SHP77 (cell line): ENCODE data around the gene HOXD3.

Experiments used
- DNase-seq, 2 experiments: peaks; one replicate each; lab custom pipeline; 2025; lab: John Stamatoyannopoulos, UW

Gene HOXD3

DNA sequence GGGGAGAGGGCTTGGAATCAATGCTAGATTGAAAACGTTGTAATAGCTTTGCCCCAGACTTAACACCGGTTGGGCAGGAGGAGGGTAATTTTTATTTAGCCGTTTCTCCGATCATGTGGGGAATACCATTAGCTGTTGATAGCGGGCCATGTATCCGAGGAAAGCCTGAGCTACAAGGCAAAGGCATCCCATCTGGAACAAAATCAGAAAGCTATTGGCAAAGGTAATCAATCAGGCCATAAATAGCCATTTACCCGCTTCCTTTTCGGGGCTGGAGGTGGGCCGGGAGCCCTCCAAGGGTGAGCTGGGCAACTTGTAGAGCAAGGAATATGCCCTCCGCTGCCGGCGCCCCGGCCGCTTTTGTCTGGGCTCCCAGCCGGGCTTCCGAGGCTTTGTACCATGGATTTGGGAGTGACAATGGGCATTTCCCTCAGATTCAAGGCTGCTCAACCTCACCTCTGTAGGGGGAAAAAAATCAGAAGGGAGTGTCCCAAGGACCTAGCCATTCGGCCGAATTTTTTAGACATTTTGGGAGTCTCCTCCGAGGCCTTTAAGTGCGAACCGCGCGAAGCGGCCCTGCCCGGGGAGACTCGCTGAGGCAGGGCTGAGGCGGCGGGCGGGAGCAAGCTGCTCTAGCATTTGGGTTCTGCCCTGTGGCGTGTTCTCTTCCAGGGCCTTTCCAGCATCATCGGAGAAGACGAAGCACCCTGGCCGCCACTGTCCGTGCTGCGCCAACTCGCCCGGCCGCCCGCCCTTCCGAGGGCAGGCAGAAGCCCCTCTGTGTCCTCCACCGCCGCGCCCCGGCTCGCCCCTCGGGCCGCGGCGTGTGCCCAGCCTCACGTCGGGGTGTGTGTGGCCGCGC, 35.7 kb upstream of the HOXD3 start:
- DNase-seq: no peak

DNA sequence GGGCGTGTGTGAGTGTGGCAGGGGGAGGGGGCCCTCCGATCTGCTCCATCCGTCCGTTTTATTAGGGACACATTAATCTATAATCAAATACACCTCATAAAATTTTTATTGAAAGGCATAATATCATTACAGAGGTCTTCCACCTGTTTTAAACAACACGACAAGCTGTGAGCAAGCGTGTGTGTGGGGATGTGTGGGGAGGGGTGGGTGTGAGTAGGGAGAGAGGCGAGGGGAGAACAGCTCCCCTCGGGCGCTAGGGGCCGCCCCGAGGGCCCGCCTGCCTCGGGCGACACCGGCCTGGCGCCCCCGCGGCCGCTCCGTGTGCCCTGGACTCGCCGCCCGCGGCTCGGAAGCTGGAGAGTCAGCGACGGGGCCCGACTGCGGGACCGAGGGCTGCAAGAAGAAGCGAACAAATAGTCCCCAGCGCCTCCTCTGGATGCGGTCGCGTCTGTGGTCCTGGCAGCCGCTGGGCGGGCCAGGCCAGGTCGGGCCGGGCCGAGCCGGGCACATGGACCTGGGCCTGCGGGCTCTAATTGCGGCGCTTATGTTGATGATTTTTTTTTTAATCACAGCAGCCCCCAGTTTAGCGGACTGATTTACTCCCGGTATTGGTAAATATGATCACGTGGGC, 34.9 kb upstream of the HOXD3 start:
- peak; percentile 37 to 46 for DNase-seq

DNA sequence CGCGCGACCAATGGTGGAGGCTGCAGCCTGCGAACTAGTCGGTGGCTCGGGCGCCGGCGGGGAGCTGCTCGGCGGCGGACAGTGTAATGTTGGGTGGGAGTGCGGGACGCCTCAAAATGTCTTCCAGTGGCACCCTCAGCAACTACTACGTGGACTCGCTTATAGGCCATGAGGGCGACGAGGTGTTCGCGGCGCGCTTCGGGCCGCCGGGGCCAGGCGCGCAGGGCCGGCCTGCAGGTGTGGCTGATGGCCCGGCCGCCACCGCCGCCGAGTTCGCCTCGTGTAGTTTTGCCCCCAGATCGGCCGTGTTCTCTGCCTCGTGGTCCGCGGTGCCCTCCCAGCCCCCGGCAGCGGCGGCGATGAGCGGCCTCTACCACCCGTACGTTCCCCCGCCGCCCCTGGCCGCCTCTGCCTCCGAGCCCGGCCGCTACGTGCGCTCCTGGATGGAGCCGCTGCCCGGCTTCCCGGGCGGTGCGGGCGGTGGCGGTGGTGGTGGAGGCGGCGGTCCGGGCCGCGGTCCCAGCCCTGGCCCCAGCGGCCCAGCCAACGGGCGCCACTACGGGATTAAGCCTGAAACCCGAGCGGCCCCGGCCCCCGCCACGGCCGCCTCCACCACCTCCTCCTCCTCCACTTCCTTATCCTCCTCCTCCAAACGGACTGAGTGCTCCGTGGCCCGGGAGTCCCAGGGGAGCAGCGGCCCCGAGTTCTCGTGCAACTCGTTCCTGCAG, 34.3 kb upstream of the HOXD3 start, which contains the start of gene HOXD9:
HOXD9 (plus strand) TSS at position 37 of the 728 bp plus-strand sequence; CDS start at position 87, 50 bp downstream.
- DNase-seq: no peak

DNA sequence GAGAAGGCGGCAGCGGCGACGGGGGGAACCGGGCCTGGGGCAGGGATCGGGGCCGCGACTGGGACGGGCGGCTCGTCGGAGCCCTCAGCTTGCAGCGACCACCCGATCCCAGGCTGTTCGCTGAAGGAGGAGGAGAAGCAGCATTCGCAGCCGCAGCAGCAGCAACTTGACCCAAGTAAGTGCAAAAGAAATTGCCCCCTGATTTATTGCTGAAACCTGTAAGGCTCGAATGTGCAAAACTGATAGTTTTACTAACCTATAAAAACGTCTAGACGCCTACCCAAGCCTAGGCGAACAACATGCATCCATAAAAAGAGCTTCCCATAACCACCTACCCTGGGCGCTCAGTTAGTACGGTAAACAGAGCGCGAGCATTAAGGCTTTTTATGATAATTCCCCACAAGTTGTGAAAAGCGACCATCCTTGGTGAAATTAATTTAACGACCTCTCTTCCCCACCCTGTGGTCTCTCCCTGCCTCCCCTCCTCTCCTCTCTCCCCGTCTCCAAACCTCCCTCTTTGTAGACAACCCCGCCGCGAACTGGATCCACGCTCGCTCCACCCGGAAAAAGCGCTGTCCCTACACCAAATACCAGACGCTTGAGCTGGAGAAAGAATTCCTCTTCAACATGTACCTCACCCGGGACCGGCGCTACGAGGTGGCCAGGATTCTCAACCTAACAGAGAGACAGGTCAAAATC, 33.5 kb upstream of the HOXD3 start:
- no peak for DNase-seq

DNA sequence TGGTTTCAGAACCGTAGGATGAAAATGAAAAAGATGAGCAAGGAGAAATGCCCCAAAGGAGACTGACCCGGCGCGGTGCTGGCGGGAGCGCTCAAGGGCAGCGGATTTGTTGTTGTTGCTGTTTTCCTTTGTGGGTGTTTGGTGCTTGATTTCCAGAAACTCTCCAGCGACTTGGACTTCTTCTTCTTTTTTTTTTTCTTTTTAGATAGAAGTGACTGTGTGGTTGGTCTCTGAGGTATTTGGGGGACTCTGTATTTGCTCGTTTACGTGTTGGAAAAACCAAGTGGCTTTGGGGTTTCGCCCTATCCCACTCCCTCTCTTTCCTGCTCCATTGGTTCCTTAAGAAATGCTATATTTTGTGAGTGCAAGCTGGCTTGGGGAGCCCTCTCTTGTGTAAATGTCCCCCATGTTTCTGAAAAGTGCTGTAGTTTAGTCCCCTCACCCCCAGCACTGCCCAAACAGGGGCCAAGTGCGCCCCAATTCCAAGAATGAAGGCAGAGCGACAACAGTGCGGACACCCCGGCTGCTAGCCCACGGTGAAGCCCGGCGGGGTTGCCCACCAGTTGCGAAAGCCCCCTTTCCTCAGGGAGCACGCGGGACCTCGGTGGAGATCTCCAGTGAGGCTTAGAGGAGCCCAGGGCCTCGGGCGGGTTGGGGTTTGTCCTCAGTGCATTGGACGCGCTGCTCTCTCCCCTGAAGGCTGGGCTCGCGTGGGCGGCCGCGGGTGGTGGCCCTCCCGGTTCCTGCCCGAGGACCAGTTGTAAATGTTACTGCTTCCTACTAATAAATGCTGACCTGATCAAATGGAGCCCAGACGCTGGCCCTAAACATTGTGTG, 32.8 kb upstream of the HOXD3 start:
- DNase-seq: no peak

DNA sequence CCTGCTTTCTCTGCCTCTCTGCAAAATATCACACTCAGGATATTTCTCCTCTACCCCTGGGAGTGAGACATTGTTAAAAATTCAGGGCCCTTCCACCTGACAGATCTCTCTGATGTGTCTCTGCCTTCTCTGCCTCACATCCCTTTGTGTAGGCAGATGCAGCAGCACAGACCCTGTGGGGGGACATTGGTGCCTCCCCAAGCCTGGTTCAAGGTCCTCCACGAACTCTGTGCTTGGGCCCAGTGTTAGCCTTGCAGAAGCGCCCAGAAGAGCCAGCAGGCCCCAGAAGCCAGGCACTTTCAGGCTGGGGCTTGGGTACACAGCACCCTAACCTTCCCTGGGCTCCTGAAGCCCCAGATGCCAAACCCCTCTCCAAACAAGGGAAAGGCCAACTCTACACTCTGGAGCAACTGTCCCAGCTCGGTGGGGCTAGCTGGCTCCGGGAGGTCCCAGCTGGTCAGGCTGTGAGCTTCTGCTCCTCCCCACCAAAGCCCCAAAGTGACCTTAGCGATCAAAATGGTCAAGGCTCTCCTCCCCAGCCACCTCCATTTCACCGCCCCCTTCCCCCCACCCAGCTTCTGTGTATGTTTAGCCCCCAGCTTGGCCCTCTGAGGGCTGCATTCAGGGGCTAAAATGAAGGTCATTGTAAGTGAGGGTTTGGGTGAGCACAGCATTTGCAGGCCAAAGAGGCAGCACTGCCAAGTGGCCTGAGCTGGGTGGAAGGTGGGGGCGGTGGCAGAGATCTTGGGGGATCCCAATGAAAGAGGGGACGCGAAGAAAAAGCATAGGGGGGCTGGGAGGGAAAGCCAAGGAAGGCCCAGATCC, 31.9 kb upstream of the HOXD3 start:
- no peak for DNase-seq

DNA sequence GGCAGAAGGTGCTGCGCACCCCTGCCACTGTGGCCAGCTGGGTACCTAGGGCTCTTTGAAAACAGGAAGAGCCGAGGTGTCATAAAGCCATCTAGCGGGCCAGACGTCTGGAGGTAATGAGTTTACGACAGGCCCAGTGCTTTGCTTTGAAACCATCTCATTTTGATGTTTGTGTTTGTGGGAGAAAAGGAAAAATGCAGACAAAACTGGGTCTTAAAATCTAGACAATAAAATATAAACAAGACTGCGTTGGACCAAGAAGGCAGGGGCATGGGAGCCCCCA, 31.4 kb upstream of the HOXD3 start:
- DNase-seq: peak in 1 of 2 experiments; percentile 47

DNA sequence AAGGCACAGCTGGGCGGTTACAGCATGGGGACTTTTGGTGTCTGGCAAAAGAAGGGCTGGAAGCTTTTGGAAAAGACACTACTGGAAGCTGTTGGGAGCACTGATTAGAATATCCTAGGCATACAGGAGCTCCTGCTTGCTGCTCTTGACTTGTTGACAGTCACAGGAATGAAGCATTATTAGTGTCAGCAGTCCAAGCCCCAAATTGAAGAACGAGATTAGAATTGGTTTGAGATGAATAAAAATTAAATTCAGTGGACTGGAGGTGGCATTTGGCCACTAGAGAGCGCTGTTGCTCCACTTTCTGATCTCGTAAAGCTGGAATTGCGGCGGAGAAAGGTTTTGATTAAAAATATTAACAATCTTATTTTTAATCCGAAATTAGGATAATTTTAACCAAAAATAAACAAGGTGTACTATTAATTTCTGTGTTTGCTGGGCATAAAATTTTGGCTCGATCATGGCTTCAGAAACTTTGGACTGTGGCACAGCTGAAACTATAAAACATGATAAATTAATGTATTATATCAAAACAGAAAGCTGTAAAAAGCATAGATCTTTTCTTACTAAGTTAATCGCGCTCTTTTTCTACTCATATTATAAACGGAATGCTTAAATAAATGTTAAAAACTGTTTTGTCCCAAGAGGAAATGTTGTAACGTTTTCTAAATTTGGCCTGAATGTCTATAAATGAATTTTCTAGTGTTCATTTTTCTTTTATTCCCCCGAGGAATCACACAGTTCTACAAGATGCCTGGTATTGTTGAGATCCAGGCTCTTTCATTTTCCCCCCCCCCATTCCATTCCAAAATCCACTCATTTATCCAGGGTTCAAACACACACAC, 30.0 kb upstream of the HOXD3 start:
- DNase-seq: peak in 1 of 2 experiments; percentile 37

DNA sequence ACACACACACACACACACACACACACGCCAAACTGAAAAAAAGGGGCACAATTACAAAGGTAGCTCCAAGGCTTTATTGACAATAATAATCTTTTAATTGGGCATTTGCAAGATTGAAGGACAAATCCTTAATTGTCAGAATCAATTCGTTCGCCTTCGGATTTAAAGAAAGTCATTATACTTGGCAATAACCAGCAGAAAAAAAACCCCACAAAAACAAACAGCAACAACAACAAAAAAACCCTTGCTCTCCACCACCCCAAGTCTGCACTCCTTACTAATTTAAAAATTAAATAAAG, 29.4 kb upstream of the HOXD3 start:
- no peak for DNase-seq

DNA sequence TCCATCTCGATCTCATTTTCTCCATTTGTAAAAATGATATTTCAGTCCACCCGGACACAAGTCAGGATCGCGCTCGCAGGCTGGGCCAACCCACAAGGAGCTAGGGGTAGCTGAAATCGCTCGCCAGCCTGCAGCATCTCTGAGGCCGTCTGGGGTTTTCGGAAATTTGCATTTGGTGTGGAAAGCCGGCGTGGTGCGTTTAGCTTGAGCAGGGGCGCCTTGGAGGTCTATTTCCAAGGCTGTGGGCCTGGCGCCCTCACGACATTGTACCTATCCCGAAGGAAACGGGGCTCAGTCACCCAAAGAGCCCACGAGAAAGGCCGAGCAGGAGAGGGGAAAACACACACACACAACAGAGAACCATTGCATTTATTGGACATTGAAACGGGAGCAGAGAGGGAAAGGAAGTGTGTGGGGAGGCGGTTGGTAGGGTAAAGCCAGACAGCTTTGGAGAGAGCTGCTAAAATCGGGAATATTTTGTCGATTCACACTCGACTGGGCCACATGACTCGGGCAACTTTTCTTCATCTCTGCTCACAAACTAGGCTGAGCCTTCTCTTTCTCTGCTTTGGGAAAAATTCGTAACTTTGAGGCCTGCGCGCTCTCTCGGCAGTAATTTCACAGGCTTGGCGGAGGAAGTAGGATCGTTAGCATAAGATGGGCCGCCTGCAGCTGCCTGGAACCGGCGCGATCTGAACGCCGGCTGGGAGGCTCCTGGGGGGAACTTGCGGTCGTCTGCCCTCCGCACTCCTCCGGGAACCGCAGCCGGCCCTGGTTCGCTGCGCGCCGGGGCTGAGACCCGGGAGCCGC, 28.7 kb upstream of the HOXD3 start:
- DNase-seq: peak in 1 of 2 experiments; percentile 36

DNA sequence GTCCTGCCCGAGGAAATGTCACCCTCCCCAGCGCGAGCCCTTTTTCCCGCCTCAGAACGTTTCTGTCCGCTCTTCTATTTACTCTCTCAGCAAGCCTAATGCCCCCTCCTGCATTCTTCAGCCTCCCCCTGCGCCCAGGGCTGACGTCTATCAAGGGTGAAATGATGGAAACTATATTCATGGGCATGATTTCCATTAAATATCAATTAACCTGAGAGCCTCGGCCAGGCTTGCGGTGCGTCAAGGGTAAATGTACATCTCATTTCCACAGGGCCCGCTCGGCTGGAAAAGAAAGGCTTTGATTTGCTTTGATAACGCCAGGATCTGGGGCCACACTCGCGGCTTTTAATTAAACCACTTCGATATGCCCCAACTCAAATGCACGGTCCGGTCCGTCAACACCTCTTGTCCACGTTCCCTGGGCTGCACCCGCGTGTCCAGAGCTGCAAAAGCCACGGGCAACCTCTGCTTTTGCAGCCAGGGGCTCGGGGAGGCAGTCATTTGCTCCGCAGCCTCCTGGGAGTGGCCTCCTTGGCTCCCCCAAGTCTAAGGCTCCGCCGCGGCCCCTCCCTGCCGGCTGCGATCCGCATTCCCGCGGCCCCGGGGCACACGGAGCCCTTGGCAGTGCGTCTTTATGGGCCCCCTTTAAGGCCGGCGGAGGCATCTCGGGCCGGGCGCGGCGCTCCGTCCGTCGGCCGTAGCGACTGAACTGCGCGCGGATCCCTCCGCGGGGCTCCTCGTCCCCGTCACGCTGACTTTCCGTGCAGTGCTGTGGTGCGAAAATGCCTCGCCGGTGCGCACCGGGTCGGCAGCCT, 27.9 kb upstream of the HOXD3 start, which contains the start of gene HOXD8:
HOXD8 (plus strand) TSS at position 724 of the 815 bp plus-strand sequence. CDS start 662 bp downstream, outside the sequence.
- DNase-seq: peak; percentile 50 to 61

DNA sequence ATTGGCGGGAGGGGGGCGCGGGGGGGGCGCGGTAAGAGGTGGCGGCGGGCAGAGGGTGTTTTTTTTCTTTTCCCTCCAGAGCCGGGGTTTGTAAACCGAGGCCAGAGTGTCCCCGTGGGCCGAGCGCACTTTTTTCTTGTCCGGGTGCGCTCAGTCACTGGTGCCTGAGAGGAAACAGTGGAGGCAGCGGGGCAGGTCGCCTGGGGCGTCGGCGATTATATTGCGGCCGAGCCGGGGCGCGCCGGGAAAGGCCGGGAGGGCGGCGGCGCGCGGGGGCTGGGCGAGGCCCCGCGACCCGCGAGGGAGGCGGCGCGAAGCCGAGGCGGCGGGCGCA, 27.3 kb upstream of the HOXD3 start:
- no peak for DNase-seq

DNA sequence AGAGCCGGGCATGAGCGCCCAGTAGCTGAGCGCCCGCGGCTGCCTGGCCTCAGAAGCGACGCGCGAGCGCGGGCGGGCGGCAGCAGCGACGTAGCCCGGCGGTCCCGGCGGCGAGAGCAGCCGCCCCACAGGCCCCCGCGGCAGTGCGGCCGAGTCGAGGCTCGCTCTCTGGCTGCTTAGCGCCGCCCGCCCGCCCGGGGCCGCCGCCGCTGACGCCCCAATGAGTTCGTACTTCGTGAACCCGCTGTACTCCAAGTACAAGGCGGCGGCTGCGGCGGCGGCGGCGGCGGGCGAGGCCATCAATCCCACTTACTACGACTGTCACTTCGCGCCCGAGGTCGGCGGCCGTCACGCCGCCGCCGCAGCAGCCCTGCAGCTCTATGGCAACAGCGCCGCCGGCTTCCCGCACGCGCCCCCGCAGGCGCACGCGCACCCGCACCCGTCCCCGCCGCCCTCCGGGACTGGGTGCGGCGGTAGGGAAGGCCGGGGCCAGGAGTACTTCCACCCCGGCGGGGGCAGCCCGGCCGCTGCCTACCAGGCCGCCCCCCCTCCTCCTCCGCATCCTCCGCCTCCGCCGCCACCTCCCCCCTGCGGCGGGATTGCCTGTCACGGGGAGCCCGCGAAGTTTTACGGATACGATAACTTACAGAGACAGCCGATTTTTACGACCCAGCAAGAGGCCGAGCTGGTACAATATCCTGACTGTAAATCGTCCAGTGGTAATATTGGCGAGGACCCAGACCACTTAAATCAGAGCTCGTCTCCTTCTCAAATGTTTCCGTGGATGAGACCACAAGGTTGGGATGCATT, 26.8 kb upstream of the HOXD3 start:
- no peak for DNase-seq

DNA sequence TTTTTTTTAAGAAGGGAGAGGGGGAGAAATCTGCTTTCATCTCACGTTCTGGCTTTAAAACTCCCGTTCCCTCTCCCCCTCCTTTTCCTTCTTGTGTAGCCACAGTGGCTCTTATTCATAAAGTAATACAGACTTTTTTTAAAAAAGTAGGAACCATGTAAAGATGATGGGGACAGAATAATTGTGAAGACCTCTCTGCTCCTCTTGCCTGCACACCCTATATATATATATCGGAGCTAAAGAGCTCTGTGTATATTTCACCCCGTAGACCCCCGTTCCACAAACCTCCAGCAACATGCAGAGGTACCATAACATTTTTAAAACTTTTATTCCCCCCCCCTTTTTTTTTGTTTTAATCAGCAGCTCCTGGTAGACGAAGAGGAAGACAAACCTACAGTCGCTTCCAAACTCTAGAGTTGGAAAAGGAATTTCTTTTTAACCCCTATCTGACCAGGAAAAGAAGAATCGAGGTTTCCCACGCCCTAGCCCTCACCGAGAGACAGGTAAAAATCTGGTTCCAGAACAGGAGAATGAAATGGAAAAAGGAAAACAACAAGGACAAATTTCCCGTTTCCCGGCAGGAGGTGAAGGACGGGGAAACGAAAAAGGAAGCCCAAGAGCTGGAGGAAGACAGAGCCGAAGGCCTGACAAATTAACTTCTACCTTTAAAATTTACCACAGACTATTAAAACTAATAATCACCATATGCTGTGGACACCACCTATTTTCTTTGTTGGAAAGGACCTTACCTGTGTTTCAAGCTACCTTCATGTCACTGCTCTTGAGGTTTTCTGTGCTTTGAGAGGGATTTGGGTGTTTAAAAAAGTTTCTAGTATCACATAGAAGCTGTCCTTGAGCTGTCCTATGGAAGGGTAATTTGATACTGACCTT, 25.9 kb upstream of the HOXD3 start:
- no peak for DNase-seq

DNA sequence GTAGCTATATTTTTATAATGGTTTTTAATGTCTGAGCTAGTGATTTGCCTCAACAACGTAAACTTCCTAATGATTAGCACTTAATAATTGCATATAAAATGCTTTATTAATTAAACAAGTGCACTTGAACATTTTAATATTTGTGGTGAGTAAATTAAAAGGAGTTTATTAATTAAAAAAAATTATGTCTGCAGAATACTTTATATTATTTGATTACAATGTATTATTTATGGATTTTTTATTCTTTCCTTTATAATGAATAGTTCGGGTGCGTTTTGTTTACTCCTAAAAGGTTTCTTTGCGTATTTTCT, 25.3 kb upstream of the HOXD3 start:
- DNase-seq: no peak
